ENCODE measurements around the gene OR5B21.

- TF ChIP-seq EZH2 (IDR thresholded peaks at IDR 0.05) (no peak), POLR2AphosphoS5 (IDR thresholded peaks at IDR 0.05; ENCODE audit: borderline replicate concordance, low read depth, low read length) (no peak), FOXP2 (optimal IDR thresholded peaks at IDR 0.05; ENCODE audit: control extremely low read depth, extremely low read length, insufficient read depth) (no peak)
These were observed 24.0 kb upstream of the OR5B21 start for GRCh38 chr11:58531865-58532341.

All from SK-N-MC (cell line).